ENCODE measurements around the gene MYEF2.

The MYEF2 gene

GRCh38 chr15:48153526-48153925 lies 24.6 kb downstream of the MYEF2 start:
- POLR2A ChIA-PET (ENCODE audit: low non-redundant PET) = no interaction called here
- CTCF ChIA-PET = no interaction called here
- H3K27ac ChIP-seq = no peak overlapping the region
- DNase-seq (ENCODE audit: low spot score) = no peak
- no peak for TF ChIP-seq CTCF (conservative IDR thresholded peaks at IDR 0.05; ENCODE audit: low read depth)

- POLR2A ChIA-PET (ENCODE audit: low non-redundant PET) = no interaction called here
- no peak overlapping the region for H3K27ac ChIP-seq
- no peak for TF ChIP-seq CTCF (conservative IDR thresholded peaks at IDR 0.05; ENCODE audit: low read depth)
- CTCF ChIA-PET = interaction anchor here (0.9 kb wide), 1 partner anchor 27 kb away, joined by 4 read pairs; no protein-coding TSS in a partner anchor
- DNase-seq (ENCODE audit: low spot score) = peak; percentile 60
Observed at GRCh38 chr15:48149858-48150257, 28.2 kb downstream of the MYEF2 start.

- ChIA-PET POLR2A (ENCODE audit: low non-redundant PET) (no interaction called here), CTCF (interaction anchor here (0.5 kb wide), 1 partner anchor 288 kb away, joined by 5 read pairs; no protein-coding TSS in a partner anchor)
- H3K27ac ChIP-seq = no peak overlapping the region
- no peak for TF ChIP-seq CTCF (conservative IDR thresholded peaks at IDR 0.05; ENCODE audit: low read depth)
- DNase-seq (ENCODE audit: low spot score) = no peak
Observed at GRCh38 chr15:48147358-48147757, 30.7 kb downstream of the MYEF2 start.

- H3K27ac ChIP-seq = no peak overlapping the region
- ChIA-PET CTCF (no interaction called here), POLR2A (ENCODE audit: low non-redundant PET) (no interaction called here)
- TF ChIP-seq CTCF (conservative IDR thresholded peaks at IDR 0.05; ENCODE audit: low read depth) = no peak
- DNase-seq (ENCODE audit: low spot score) = no peak
Observed at GRCh38 chr15:48145923-48146322, 32.2 kb downstream of the MYEF2 start.

- no peak for DNase-seq (ENCODE audit: low spot score)
- no peak for TF ChIP-seq CTCF (conservative IDR thresholded peaks at IDR 0.05; ENCODE audit: low read depth)
- POLR2A ChIA-PET (ENCODE audit: low non-redundant PET) = no interaction called here
- H3K27ac ChIP-seq = no peak overlapping the region
- CTCF ChIA-PET = no interaction called here
Observed at GRCh38 chr15:48144889-48145288, 33.2 kb downstream of the MYEF2 start.

GRCh38 chr15:48143856-48144255 lies 34.2 kb downstream of the MYEF2 start:
- ChIA-PET CTCF (no interaction called here), POLR2A (ENCODE audit: low non-redundant PET) (no interaction called here)
- peak; percentile 68 for DNase-seq (ENCODE audit: low spot score)
- TF ChIP-seq CTCF (conservative IDR thresholded peaks at IDR 0.05; ENCODE audit: low read depth) = no peak
- no peak overlapping the region for H3K27ac ChIP-seq

GRCh38 chr15:48132874-48133273 lies 45.2 kb downstream of the MYEF2 start:
- no peak for TF ChIP-seq CTCF (conservative IDR thresholded peaks at IDR 0.05; ENCODE audit: low read depth)
- no peak overlapping the region for H3K27ac ChIP-seq
- ChIA-PET CTCF (no interaction called here), POLR2A (ENCODE audit: low non-redundant PET) (no interaction called here)
- DNase-seq (ENCODE audit: low spot score) = no peak

Data from RWPE1 (cell line).